NT2/D1 (cell line): Measurements from ENCODE around the gene RPS6KA5.
"Not testable (repeated sequence)": the region's sequence is repeated elsewhere in the genome, so short reads cannot be mapped to it uniquely, and the experiment has no call there.

ENCODE experiments used
- DNase-seq: peaks from one replicate; pipeline ENCODE4 v3.0.0-alpha.2; 2011; ENCODE audit warnings: low read depth, low spot score
- H3K27me3 ChIP-seq: 2 replicates; pipeline ENCODE4 v1.6.0; 2011; ENCODE audit warnings: mild to moderate bottlenecking; ENCODE audit not compliant: insufficient read length, insufficient read depth
- H3K36me3 ChIP-seq: 2 replicates; pipeline ENCODE4 v1.6.1; 2011; ENCODE audit warnings: mild to moderate bottlenecking, low read length, mixed read lengths; ENCODE audit not compliant: insufficient read depth, insufficient read length
- H3K4me1 ChIP-seq: 2 replicates; pipeline ENCODE4 v1.5.1; 2011; ENCODE audit not compliant: insufficient read depth, insufficient read length
- H3K4me3 ChIP-seq: 2 replicates; pipeline ENCODE4 v1.5.1; 2011; ENCODE audit warnings: low read depth; ENCODE audit not compliant: insufficient read length
- H3K9ac ChIP-seq: 2 replicates; pipeline ENCODE4 v1.6.0; 2011; ENCODE audit warnings: low read depth; ENCODE audit not compliant: insufficient read length
- H3K9me3 ChIP-seq: 2 replicates; pipeline ENCODE4 v1.5.1; 2011; ENCODE audit warnings: mild to moderate bottlenecking, low read length; ENCODE audit not compliant: insufficient read depth
- SUZ12 ChIP-seq: IDR thresholded peaks from 2 replicates; pipeline ENCODE4 v1.6.1; 2011; ENCODE audit not compliant: insufficient read length, insufficient read depth; ENCODE audit errors: extremely low read depth
- YY1 ChIP-seq: IDR thresholded peaks from 2 replicates; pipeline ENCODE4 v1.6.1; 2011; ENCODE audit not compliant: insufficient read length, insufficient read depth
- ZNF274 ChIP-seq: IDR thresholded peaks from 2 replicates; pipeline ENCODE4 v1.6.1; 2011; ENCODE audit warnings: mild to moderate bottlenecking, low read depth, low read length

The RPS6KA5 gene

DNA sequence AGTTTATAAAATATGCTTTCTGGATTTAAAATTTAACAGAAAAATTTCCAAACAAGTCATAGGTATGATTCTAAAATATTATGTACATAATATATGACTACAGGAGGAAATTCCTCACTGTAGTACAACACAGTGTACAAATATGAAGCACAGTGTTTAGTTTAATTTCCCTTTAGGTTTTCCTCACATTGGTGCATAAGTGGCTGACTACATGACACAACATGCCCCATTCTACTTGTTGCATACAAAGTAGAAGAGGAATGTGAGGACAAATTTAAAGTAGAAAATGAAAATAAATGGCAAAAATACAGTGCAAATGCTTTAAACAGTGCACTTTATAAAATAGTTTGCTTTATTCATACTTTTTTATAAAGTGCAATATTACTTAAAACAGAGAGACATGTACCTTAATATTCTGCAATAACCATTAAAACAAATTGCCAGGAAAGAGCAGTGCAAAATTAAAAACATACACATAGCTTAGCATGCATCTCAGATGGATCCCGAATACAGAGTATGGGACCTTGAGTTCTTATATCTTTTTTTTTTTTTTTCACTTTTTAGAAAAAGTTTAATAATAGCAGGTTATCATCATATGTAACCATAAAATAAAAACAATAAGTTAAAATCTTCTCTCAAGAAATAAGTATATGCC is 189.4 kb downstream of the RPS6KA5 start:
- Histone ChIP-seq H3K4me1 (no peaks in the 10 kb centered on the region), H3K27me3 (no peaks in the 10 kb centered on the region), H3K36me3 (no peaks in the 10 kb centered on the region), H3K4me3 (no peak overlapping the region), H3K9me3 (no peaks in the 10 kb centered on the region), H3K9ac (no peak overlapping the region)
- no peak for TF ChIP-seq YY1
- no peak for TF ChIP-seq SUZ12
- TF ChIP-seq ZNF274, result no peak
- no peak for DNase-seq

DNA sequence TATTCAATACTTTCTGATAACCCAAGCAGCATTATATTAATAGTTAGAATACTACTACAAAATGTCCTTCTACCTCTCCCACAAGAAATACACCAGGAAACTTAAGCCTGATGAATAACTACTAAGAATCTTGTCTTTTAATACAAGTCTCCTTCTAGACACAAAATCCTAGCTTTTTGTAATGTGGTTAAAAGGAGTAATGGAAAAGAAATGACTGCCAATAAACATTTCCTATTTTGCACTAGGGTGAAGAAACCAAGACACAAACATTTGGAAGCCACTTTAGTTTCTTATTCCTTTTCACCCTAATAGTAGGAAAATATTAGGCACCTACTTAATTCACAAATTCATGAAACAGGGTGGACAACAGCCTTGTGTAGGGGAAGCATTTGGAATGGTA is 192.9 kb downstream of the RPS6KA5 start:
- H3K4me3 ChIP-seq, result no peak overlapping the region
- no peak for DNase-seq
- TF ChIP-seq ZNF274 (no peak), YY1 (no peak), SUZ12 (no peak)
- H3K27me3 ChIP-seq, result no peaks in the 10 kb centered on the region
- no peaks in the 10 kb centered on the region for H3K9me3 ChIP-seq
- H3K9ac ChIP-seq, result no peak overlapping the region
- no peaks in the 10 kb centered on the region for H3K4me1 ChIP-seq
- H3K36me3 ChIP-seq, result no peaks in the 10 kb centered on the region

DNA sequence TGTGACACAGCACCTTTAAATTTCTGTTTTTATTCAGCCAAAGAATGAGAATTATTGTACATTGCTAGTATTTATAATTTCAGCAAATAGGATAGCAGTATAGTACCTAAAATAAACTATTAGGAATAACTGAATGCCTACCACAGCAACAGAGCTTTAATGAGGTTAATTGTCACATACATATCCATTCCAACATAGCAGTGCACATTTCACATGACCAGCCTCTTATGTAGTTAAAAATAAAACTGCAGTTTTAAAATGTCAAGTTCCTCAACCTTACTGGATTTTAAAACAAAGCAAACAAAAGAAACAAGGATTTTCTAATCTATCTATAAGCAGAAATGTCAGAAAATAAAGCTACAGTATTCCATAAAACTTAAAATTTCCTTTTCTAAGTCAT is 193.6 kb downstream of the RPS6KA5 start:
- no peak overlapping the region for H3K4me3 ChIP-seq
- no peaks in the 10 kb centered on the region for H3K36me3 ChIP-seq
- DNase-seq, result no peak
- H3K4me1 ChIP-seq, result no peaks in the 10 kb centered on the region
- H3K9ac ChIP-seq, result no peak overlapping the region
- H3K9me3 ChIP-seq, result no peaks in the 10 kb centered on the region
- H3K27me3 ChIP-seq, result no peaks in the 10 kb centered on the region
- TF ChIP-seq SUZ12 (no peak), ZNF274 (no peak), YY1 (no peak)

DNA sequence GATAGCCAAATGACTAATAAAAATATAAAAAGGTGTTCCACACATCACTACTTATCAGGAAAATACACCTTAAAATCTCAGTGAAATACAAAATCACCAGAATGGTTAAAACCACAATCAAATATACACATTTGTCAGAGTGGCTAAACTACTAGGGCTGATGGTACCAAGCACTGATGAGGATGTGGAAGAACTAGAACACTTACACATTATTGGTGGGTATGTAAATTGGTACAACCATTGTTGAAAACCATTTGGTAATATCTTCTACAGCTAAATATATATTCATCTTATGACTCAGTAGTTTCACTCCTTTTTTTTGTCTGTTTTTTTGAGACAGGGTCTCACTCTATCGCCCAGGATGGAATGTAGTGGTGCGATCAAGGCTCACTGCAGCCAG is 195.7 kb downstream of the RPS6KA5 start:
- no peak for TF ChIP-seq ZNF274
- TF ChIP-seq SUZ12, result no peak
- no peak for TF ChIP-seq YY1
- H3K36me3 ChIP-seq, result no peaks in the 10 kb centered on the region
- no peaks in the 10 kb centered on the region for H3K27me3 ChIP-seq
- no peak overlapping the region for H3K4me3 ChIP-seq
- no peaks in the 10 kb centered on the region for H3K4me1 ChIP-seq
- H3K9ac ChIP-seq, result no peak overlapping the region
- DNase-seq, result no peak
- H3K9me3 ChIP-seq, result no peaks in the 10 kb centered on the region

DNA sequence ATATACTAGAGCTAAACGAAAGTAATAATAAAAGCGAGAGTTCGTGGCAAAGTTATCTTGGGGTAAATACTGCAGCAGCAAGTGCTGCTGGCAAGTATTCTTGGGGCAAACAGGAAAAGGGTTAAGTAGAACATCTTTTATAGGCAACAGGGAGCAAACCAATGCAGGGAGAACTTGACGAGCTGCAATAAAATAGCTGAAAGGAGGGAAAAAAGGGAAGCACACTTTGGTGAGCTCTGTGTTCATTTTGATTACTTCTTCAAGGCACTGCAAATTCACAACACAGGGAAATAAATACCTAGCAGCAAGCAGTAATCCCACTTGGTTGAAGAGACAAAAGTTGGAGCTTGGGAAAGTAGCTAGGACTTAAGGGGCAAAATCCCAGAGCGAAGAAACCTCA is 201.9 kb downstream of the RPS6KA5 start:
- Histone ChIP-seq H3K36me3 (no peaks in the 10 kb centered on the region), H3K4me3 (no peak overlapping the region), H3K27me3 (no peaks in the 10 kb centered on the region), H3K9me3 (no peaks in the 10 kb centered on the region), H3K9ac (no peak overlapping the region), H3K4me1 (no peaks in the 10 kb centered on the region)
- TF ChIP-seq ZNF274 (no peak), YY1 (no peak), SUZ12 (no peak)
- DNase-seq, result no peak

DNA sequence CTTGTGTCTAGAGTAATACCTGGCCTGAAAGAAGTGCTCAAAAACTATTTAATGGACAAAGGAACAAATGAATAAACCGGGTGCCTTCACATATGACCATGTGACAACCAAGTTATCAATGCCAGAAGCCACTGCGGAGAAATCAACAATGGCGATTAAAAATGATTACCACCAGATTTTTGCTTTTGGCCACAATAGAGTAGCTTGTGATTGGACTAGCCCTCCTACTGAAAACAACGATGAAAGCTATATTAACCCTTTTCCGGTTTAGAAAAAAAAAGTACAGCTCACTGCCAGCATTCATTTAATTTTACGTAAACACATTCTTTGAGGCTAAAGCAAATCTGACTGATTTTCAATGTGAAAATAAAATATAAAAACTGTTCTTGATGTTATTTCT is 202.6 kb downstream of the RPS6KA5 start:
- no peak for TF ChIP-seq SUZ12
- TF ChIP-seq YY1, result no peak
- no peak for TF ChIP-seq ZNF274
- H3K27me3 ChIP-seq, result no peaks in the 10 kb centered on the region
- no peaks in the 10 kb centered on the region for H3K36me3 ChIP-seq
- DNase-seq, result no peak
- no peaks in the 10 kb centered on the region for H3K9me3 ChIP-seq
- H3K4me1 ChIP-seq, result no peaks in the 10 kb centered on the region
- H3K9ac ChIP-seq, result no peak overlapping the region
- H3K4me3 ChIP-seq, result no peak overlapping the region

DNA sequence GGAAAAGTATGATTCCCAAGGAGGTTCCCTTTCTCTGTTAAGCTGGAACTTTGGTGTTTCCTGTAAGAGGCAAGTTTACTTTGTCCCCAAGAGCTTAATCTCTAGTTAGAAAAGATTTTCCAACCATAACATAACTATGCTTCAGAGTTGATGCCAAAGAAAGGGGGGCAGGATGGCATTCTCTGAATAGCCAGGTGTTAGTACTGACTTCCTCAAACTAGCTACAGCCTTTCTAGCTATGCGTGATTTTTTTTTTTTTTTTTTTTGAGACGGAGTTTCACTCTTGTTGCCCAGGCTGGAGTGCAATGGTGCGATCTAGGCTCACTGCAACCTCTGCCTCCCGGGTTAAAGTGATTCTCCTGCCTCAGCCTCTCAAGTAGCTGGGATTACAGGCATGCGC is 204.3 kb downstream of the RPS6KA5 start:
- not testable (repeated sequence) for H3K27me3 ChIP-seq, H3K36me3 ChIP-seq, DNase-seq

DNA sequence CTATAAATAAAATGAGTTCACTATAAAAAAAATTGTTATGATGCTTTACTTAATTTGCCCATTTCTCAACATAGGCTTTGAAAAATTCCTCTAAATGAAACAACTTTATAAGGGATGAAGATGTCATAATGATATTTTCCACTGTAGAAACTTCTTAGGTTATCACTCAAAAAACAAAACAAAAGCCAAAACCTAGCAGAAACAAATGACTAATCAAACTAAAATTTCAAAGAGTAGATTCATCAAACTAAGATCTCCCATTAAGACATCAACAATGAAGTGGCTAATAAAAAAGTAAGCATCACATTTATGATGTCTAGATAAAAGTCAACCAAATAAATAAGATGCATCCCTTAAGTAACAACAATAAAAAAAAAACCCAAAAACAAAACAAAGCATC is 207.3 kb downstream of the RPS6KA5 start:
- Histone ChIP-seq H3K27me3 (no peaks in the 10 kb centered on the region), H3K9me3 (no peaks in the 10 kb centered on the region)
- no peak for DNase-seq

More for the DNA sequence above, 204.3 kb downstream of the RPS6KA5 start:
- H3K9me3 ChIP-seq, H3K4me3 ChIP-seq, H3K4me1 ChIP-seq, H3K9ac ChIP-seq: not testable (repeated sequence)

More for the DNA sequence above, 207.3 kb downstream of the RPS6KA5 start:
- Histone ChIP-seq H3K36me3 (no peaks in the 10 kb centered on the region), H3K4me1 (no peaks in the 10 kb centered on the region), H3K4me3 (no peak overlapping the region), H3K9ac (no peak overlapping the region)
- no peak for TF ChIP-seq SUZ12
- TF ChIP-seq YY1, result no peak
- no peak for TF ChIP-seq ZNF274
